ENCODE data around the gene LMNA.

GRCh38 chr1:156069490-156070455, 44.7 kb upstream of the LMNA start:
- no peak for TF ChIP-seq POLR2A (IDR thresholded peaks at IDR 0.05)
- no peak for TF ChIP-seq CTCF (IDR thresholded peaks at IDR 0.05)

Data from Peyer's patch (tissue), 4 donors.